Measurements from ENCODE around the gene PTN. TPM values are rescaled to one million over a fixed set of nuclear protein-coding genes. Genes with fewer than 3 reads are reported as not detected.

The PTN gene
- total RNA-seq, 1 donor from 2014 or later, result 207 TPM

DNA sequence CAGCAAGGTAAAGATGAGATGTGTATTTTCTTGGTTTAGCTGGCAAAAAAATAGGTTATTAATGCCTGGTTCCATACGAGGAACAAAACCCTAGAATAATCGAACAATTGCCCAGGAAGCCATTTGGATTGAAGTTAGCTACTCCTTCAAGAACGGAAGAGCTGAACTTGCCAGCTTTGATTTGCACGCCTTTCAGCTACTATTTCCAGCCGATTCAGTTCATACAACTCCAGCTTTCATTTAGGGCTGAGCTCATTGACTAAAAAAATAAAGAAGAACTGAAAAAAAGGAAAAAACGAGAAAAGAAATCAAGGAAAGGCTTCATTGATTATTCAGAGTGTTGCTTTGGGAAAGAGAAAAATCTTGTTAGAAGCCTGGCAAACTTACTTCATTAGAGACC is 60.4 kb downstream of the PTN start:
- Histone ChIP-seq H3K4me1 (peaks cover 5% of the 10 kb centered on the region), H3F3A (ENCODE audit: low read depth) (no peaks in the 10 kb centered on the region), H3K4me3 (no peak overlapping the region), H3K9me3 (ENCODE audit: low read depth) (no peaks in the 10 kb centered on the region), H3K27ac (peak overlapping the region; percentile 30), H3K9ac (no peak overlapping the region), H3K27me3 (no peaks in the 10 kb centered on the region), H2AFZ (replicated peaks) (no peak overlapping the region), H3K79me2 (ENCODE audit: low read depth) (no peaks in the 10 kb centered on the region), H4K20me1 (ENCODE audit: low read depth) (no peaks in the 10 kb centered on the region), H3K4me2 (no peak overlapping the region), H3K36me3 (no peaks in the 10 kb centered on the region)
- Mint-ChIP-seq H3K27ac (no peak overlapping the region), H3K4me3 (no peak overlapping the region), H3K4me1 (peaks cover 13% of the 10 kb centered on the region), H3K9me3 (peaks cover 18% of the 10 kb centered on the region), H3K36me3 (peaks cover 70% of the 10 kb centered on the region), H3K27me3 (ENCODE audit: insufficient read depth, low read depth) (no peaks in the 10 kb centered on the region)
- no peak for DNase-seq (ENCODE audit: low spot score)
- TF ChIP-seq, protein P1, sequence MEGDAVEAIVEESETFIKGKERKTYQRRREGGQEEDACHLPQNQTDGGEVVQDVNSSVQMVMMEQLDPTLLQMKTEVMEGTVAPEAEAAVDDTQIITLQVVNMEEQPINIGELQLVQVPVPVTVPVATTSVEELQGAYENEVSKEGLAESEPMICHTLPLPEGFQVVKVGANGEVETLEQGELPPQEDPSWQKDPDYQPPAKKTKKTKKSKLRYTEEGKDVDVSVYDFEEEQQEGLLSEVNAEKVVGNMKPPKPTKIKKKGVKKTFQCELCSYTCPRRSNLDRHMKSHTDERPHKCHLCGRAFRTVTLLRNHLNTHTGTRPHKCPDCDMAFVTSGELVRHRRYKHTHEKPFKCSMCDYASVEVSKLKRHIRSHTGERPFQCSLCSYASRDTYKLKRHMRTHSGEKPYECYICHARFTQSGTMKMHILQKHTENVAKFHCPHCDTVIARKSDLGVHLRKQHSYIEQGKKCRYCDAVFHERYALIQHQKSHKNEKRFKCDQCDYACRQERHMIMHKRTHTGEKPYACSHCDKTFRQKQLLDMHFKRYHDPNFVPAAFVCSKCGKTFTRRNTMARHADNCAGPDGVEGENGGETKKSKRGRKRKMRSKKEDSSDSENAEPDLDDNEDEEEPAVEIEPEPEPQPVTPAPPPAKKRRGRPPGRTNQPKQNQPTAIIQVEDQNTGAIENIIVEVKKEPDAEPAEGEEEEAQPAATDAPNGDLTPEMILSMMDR (IDR thresholded peaks at IDR 0.05), result no peak
- TF ChIP-seq EZH2phosphoT487 (IDR thresholded peaks at IDR 0.05), result no peak
- no peak for TF ChIP-seq EZH2 (IDR thresholded peaks at IDR 0.05)

DNA sequence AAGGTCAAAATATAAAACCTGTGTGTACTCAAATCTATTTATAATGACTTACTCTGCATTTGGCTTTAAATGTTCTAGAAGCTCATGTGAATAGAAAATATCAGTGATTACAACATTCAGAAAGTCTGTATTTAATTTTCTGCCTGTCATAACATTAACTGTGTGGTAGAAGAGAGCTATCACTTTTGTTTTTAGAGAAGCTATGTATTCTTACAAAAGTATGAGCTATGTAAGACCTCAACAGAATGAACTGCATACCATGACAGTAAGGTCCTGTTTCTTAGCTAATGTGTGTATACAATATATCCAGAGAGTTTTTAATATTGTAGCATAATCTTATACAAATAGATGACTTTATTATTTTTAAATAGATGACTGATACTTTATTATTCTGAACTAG is 61.5 kb downstream of the PTN start:
- Histone ChIP-seq H4K20me1 (ENCODE audit: low read depth) (no peaks in the 10 kb centered on the region), H3K9ac (no peak overlapping the region), H3K9me3 (ENCODE audit: low read depth) (no peaks in the 10 kb centered on the region), H2AFZ (replicated peaks) (no peak overlapping the region), H3K27me3 (no peaks in the 10 kb centered on the region), H3K4me2 (no peak overlapping the region), H3K4me3 (no peak overlapping the region), H3K27ac (no peak overlapping the region), H3K36me3 (no peaks in the 10 kb centered on the region), H3K79me2 (ENCODE audit: low read depth) (no peaks in the 10 kb centered on the region), H3K4me1 (peaks cover 5% of the 10 kb centered on the region), H3F3A (ENCODE audit: low read depth) (no peaks in the 10 kb centered on the region)
- Mint-ChIP-seq H3K36me3 (peaks cover 69% of the 10 kb centered on the region), H3K9me3 (peaks cover 18% of the 10 kb centered on the region), H3K27ac (no peak overlapping the region), H3K27me3 (ENCODE audit: insufficient read depth, low read depth) (no peaks in the 10 kb centered on the region), H3K4me1 (peaks cover 13% of the 10 kb centered on the region), H3K4me3 (no peak overlapping the region)
- TF ChIP-seq EZH2phosphoT487 (IDR thresholded peaks at IDR 0.05), result no peak
- TF ChIP-seq, protein P1 (IDR thresholded peaks at IDR 0.05), result no peak
- no peak for TF ChIP-seq EZH2 (IDR thresholded peaks at IDR 0.05)
- no peak for DNase-seq (ENCODE audit: low spot score)

DNA sequence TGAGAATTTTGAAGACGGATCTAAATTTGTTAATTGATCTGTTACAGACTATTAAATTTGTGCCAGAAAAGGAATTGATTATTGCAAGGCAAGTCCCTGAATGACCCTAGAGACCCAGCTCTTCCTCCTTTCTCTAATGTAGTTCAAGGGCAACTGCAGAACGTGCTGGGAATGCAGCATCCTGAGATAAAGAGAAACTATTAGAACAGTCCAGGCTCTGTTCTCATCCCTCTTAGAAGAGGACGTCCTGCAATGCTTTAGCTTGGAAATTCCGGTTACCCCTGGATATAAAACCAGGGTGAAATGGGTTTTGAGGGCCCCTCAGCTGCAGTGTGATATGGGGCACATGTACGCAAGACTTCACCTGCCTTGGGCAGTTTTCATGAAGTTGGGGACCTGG is 67.3 kb downstream of the PTN start:
- H3K4me3 ChIP-seq, result no peak overlapping the region
- Mint-ChIP-seq H3K4me3 (no peak overlapping the region), H3K36me3 (peaks cover 62% of the 10 kb centered on the region), H3K9me3 (peaks cover 10% of the 10 kb centered on the region), H3K4me1 (peaks cover 6% of the 10 kb centered on the region), H3K27ac (peak overlapping the region; percentile 20), H3K27me3 (ENCODE audit: insufficient read depth, low read depth) (no peaks in the 10 kb centered on the region)
- H3K27me3 ChIP-seq, result no peaks in the 10 kb centered on the region
- no peak overlapping the region for H2AFZ ChIP-seq (replicated peaks)
- H3K79me2 ChIP-seq (ENCODE audit: low read depth), result peaks cover 6% of the 10 kb centered on the region
- no peak for DNase-seq (ENCODE audit: low spot score)
- no peaks in the 10 kb centered on the region for H3F3A ChIP-seq (ENCODE audit: low read depth)
- no peak overlapping the region for H3K4me2 ChIP-seq
- peaks cover under 1% of the 10 kb centered on the region for H3K4me1 ChIP-seq
- no peaks in the 10 kb centered on the region for H3K36me3 ChIP-seq
- no peaks in the 10 kb centered on the region for H4K20me1 ChIP-seq (ENCODE audit: low read depth)
- H3K9ac ChIP-seq, result no peak overlapping the region
- H3K27ac ChIP-seq, result no peak overlapping the region
- TF ChIP-seq EZH2phosphoT487 (IDR thresholded peaks at IDR 0.05) (no peak), EZH2 (IDR thresholded peaks at IDR 0.05) (no peak)
- TF ChIP-seq, protein P1 (IDR thresholded peaks at IDR 0.05), result no peak
- H3K9me3 ChIP-seq (ENCODE audit: low read depth), result no peaks in the 10 kb centered on the region
